Ovary (tissue), 9 donors: ENCODE data around the gene FNIP1. TPM values are rescaled to one million over a fixed set of nuclear protein-coding genes. Genes with fewer than 3 reads are reported as not detected.
"Not testable (repeated sequence)": the region's sequence is repeated elsewhere in the genome, so short reads cannot be mapped to it uniquely, and the experiment has no call there.

Experiments
- DNase-seq, 5 donors: peaks; one replicate each; pipeline ENCODE4 v3.0.0-alpha.2; 2019 to 2020
- H3K27ac ChIP-seq, 2 donors: fragments of 200-600 bp; one replicate each; pipeline versions ENCODE4 v1.5.1 to v1.8.0; 2019 to 2022
- H3K27me3 ChIP-seq: fragments of 200-600 bp; one replicate; pipeline ENCODE4 v1.8.0; 2022
- H3K36me3 ChIP-seq: fragments of 200-600 bp; sonication (generic); one replicate; pipeline ENCODE4 v1.5.1; 2019
- H3K4me1 ChIP-seq: one replicate; pipeline ENCODE4 v1.8.1; 2013; ENCODE audit warnings: mild to moderate bottlenecking, moderate library complexity; ENCODE audit not compliant: insufficient read depth
- H3K4me3 ChIP-seq: fragments of 200-600 bp; sonication (generic); one replicate; pipeline ENCODE4 v1.5.1; 2017
- H3K9me3 ChIP-seq, 2 donors: fragments of 200-600 bp in 1 of 2; sonication (generic) in 1 of 2; one replicate each; pipeline versions ENCODE4 v1.5.1 to v1.8.1; 2013 to 2019; ENCODE audit warnings: mild to moderate bottlenecking in 1 of 2, moderate library complexity in 1 of 2
- EP300 ChIP-seq: sonication (generic); formaldehyde crosslinking; IDR thresholded peaks from one replicate; pipeline ENCODE4 v1.6.1; 2017; ENCODE audit warnings: antibody characterized with exemption
- POLR2A ChIP-seq: fragments of 450-650 bp; IDR thresholded peaks from one replicate; pipeline ENCODE4 v1.6.1; 2017; ENCODE audit warnings: antibody characterized with exemption, mild to moderate bottlenecking, moderate library complexity
- WGBS, 3 donors: extraction: QIAGEN DNeasy Blood & Tissue Kit in 1 of 3; methylation state at CpG; one replicate each; pipeline versions ENCODE4 v1.1.5 to v1.1.7; 2013 to 2017; 5-methylcytosine and 5-hydroxymethylcytosine counted together
- intact Hi-C, 4 donors: fragments of 100-400 bp; cut with DNase I; formaldehyde crosslinking; loops; one replicate each; pipeline versions ENCODE4 v1.11.0 to v1.15.1; 2022 to 2023
- polyA plus RNA-seq, 2 donors: library from polyadenylated mRNA; stranded (reverse); fragments of 200-250 nt in 1 of 2; fragments of 350-450 nt in 1 of 2; fragmentation: Illumina TruSeq in 1 of 2; extraction: RNeasy Lipid Tissue Mini Kit (QIAGEN cat#74804) in 1 of 2; gene quantifications; one replicate each; pipeline ENCODE4 v1.2.3, GENCODE V29; 2013 to 2014
- total RNA-seq, 7 donors: library from RNA; depleted of rRNA in 2 of 7; stranded (reverse); fragments of >200 nt in 2 of 7; fragmentation: NEBNext Ultra II Directional in 3 of 7; extraction: Animal tissue kit (Norgen Biotek cat#: 25700) in 3 of 7; gene quantifications; one replicate each; pipeline versions ENCODE4 v1.1.0 to v1.2.4, GENCODE V29; 2016 to 2023
- TF ChIP-seq, protein P1 (sequence below), 3 donors: fragments of 450-650 bp in 2 of 3; fragments of 200-600 bp in 1 of 3; IDR thresholded peaks; one replicate each; pipeline versions ENCODE4 v1.5.1 to v1.8.0; 2016 to 2022; ENCODE audit warnings: antibody characterized with exemption in 3 of 3, mild to moderate bottlenecking in 1 of 3
- donor health status: DM: no; HTN: no; CAD: no; lungs with moderate emphysema.
- donor health status: DM: no; HTN: no; CAD: no.
- donor health status: Bipolar disorder and iron deficiency.
- donor health status: DM: yes; HTN: yes; CAD: no.
- donor health status: DM: no; HTN: no; CAD: no.
- donor health status: DM: yes; HTN: yes; CAD: no.

The FNIP1 gene
- total and polyA plus RNA-seq, 9 donors = 7.2 to 52.7 (median 39.4) TPM

DNA sequence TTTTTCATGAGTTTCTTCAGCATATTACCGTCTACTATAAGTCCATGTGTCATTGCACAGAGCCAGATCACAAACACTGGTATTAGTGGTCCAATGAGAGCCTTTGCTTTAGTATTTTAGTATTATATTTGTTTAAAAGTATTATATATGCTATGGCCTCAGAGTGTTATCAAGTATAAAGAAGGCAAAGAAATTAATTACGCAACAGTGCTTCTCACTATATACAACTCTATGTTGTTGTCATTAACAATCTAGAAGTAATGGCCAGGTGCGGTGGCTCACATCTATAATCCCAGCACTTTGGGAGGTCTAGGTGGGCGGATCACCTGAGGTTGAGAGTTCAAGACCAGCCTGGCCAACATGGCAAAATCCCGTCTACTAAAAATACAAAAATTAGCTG is 114.6 kb downstream of the FNIP1 start:
- Histone ChIP-seq H3K4me1 (peaks cover 1% of the 10 kb centered on the region), H3K27me3 (no peaks in the 10 kb centered on the region), H3K36me3 (no peaks in the 10 kb centered on the region), H3K9me3 (no peaks in the 10 kb centered on the region), H3K27ac (no peak overlapping the region), H3K4me3 (no peak overlapping the region)
- intact Hi-C loops = no loop called here
- TF ChIP-seq EP300 = no peak
- TF ChIP-seq, protein P1, sequence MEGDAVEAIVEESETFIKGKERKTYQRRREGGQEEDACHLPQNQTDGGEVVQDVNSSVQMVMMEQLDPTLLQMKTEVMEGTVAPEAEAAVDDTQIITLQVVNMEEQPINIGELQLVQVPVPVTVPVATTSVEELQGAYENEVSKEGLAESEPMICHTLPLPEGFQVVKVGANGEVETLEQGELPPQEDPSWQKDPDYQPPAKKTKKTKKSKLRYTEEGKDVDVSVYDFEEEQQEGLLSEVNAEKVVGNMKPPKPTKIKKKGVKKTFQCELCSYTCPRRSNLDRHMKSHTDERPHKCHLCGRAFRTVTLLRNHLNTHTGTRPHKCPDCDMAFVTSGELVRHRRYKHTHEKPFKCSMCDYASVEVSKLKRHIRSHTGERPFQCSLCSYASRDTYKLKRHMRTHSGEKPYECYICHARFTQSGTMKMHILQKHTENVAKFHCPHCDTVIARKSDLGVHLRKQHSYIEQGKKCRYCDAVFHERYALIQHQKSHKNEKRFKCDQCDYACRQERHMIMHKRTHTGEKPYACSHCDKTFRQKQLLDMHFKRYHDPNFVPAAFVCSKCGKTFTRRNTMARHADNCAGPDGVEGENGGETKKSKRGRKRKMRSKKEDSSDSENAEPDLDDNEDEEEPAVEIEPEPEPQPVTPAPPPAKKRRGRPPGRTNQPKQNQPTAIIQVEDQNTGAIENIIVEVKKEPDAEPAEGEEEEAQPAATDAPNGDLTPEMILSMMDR (IDR thresholded peaks at IDR 0.05) = no peak
- no peak for TF ChIP-seq POLR2A
- no peak for DNase-seq
- WGBS, 3 donors = 96 to 99% (median 97%) methylated on average over 5 of the region's 5 CpGs

DNA sequence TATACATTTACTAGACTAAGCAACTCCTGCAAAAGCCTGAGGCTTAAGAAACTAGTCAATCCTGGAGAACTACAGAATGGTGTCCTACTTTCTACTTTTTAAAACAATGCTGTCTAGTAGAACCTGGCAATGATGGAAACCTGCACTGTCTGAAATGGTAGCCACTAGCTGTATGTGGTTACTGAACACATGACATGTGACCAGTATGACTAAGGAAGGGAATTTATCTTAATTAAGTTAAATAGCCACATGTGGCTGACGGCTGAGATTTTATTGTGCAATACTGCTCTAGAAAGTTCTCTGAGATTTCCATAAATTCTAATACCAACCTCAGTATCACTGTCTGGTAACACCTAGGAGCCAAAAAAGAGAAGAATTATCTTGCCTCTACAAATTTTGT is 116.9 kb downstream of the FNIP1 start:
- no peak overlapping the region for H3K27ac ChIP-seq

DNA sequence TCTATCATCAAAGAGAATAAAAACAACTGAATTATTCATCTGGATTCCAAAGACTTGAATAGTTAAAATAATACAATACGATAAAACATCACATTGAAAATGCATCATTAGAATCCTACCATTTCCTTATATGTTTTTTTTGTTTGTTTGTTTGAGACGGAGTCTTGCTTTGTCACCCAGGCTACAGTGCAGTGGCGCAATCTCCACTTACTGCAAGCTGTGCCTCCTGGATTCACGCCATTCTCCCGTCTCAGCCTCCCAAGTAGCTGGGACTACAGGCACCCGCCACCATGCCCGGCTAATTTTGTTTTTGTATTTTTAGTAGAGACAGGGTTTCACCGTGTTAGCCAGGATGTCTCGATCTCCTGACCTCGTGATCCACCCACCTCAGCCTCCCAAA is 118.5 kb downstream of the FNIP1 start:
- DNase-seq, H3K9me3 ChIP-seq, H3K4me1 ChIP-seq, H3K27me3 ChIP-seq, H3K4me3 ChIP-seq, intact Hi-C loops, H3K36me3 ChIP-seq, H3K27ac ChIP-seq: not testable (repeated sequence)
- 97 to 99% (median 97%) methylated on average over 8 to 10 of the region's 10 CpGs for WGBS, 3 donors

More for the DNA sequence above, 116.9 kb downstream of the FNIP1 start:
- WGBS, 3 donors = 47 to 72% (median 55%) methylated on average over 1 of the region's 1 CpG
- intact Hi-C loops = no loop called here
- Histone ChIP-seq H3K4me3 (no peak overlapping the region), H3K9me3 (no peaks in the 10 kb centered on the region), H3K4me1 (peaks cover under 1% of the 10 kb centered on the region), H3K36me3 (no peaks in the 10 kb centered on the region), H3K27me3 (no peaks in the 10 kb centered on the region)
- no peak for DNase-seq
- no peak for TF ChIP-seq POLR2A
- TF ChIP-seq, protein P1 (IDR thresholded peaks at IDR 0.05) = no peak
- TF ChIP-seq EP300 = no peak

DNA sequence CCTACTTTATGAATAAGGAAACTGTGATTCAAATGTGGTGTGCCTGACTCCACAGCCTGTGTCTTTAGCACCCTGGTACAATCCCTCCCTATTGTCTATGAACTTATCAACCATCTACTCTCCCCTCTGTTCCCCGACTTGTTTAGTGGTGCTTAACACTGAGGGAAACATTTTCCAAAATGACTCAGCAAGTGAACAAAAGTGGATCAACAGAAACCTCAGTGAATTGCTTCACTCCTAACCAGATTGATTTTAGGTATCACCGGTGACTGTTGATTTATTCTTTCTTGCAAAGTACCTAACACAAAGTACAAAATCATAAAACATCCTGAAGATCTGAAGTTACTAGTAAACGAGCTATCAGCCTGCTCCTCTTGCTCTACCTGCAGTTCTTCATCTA is 119.7 kb downstream of the FNIP1 start:
- Histone ChIP-seq H3K9me3 (no peaks in the 10 kb centered on the region), H3K27ac (no peak overlapping the region), H3K27me3 (no peaks in the 10 kb centered on the region), H3K4me1 (peaks cover 13% of the 10 kb centered on the region), H3K4me3 (no peak overlapping the region), H3K36me3 (no peaks in the 10 kb centered on the region)
- DNase-seq = no peak
- WGBS, 3 donors = 81 to 88% (median 82%) methylated on average over 3 of the region's 3 CpGs
- intact Hi-C loops = no loop called here
- TF ChIP-seq, protein P1 (IDR thresholded peaks at IDR 0.05) = no peak
- no peak for TF ChIP-seq POLR2A
- no peak for TF ChIP-seq EP300

DNA sequence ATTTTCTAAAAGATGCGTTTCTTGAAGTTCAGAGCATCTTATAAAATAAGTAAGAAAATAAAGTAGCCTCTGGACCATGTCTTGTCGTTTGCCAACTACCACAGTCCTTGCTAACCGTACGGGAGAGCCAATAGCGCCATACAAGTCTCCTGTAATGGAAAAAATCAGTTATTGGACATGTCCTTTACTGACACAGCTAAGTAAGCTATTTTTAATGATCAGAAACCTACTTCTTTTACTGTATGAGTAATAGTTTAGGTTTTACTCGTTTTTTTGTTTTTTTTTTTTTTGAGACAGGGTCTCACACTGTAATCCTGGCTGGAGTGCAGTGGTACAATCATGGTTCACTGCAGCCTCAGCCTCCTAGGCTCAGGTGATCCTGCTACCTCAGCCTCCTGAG is 124.0 kb downstream of the FNIP1 start:
- Histone ChIP-seq H3K9me3 (no peaks in the 10 kb centered on the region), H3K4me3 (no peak overlapping the region), H3K4me1 (peaks cover 16% of the 10 kb centered on the region), H3K36me3 (no peaks in the 10 kb centered on the region), H3K27me3 (no peaks in the 10 kb centered on the region), H3K27ac (peak overlapping the region in 1 of 2 donors; percentile 78)
- intact Hi-C loops = no loop called here
- DNase-seq = no peak
- TF ChIP-seq POLR2A (no peak), EP300 (no peak)
- TF ChIP-seq, protein P1 (IDR thresholded peaks at IDR 0.05) = no peak
- WGBS, 3 donors = 7 to 12% (median 10%) methylated on average over 6 of the region's 6 CpGs
